Activated naive CD4-positive, alpha-beta T cell treated with anti-CD3 and anti-CD28 coated beads, Interleukin-2, amount 50 U/mL, for 24 hours (primary cell): ENCODE results near the gene ARR3.
"Not testable (repeated sequence)": the region's sequence is repeated elsewhere in the genome, so short reads cannot be mapped to it uniquely, and the experiment has no call there.

Source experiments
- H3K27ac Mint-ChIP-seq: one replicate; pipeline ENCODE4 v1.8.0; 2021; ENCODE audit warnings: mild to moderate bottlenecking, mixed read lengths
- H3K27me3 Mint-ChIP-seq: one replicate; pipeline ENCODE4 v1.8.0; 2021; ENCODE audit warnings: mixed read lengths
- H3K36me3 Mint-ChIP-seq: one replicate; pipeline ENCODE4 v1.8.0; 2021; ENCODE audit warnings: mixed read lengths
- H3K4me1 Mint-ChIP-seq: one replicate; pipeline ENCODE4 v1.8.0; 2021; ENCODE audit warnings: mixed read lengths
- H3K4me3 Mint-ChIP-seq: one replicate; pipeline ENCODE4 v1.8.0; 2021; ENCODE audit warnings: mild to moderate bottlenecking, mixed read lengths
- H3K9me3 Mint-ChIP-seq: one replicate; pipeline ENCODE4 v1.8.0; 2021; ENCODE audit warnings: mixed read lengths

ARR3 gene

DNA sequence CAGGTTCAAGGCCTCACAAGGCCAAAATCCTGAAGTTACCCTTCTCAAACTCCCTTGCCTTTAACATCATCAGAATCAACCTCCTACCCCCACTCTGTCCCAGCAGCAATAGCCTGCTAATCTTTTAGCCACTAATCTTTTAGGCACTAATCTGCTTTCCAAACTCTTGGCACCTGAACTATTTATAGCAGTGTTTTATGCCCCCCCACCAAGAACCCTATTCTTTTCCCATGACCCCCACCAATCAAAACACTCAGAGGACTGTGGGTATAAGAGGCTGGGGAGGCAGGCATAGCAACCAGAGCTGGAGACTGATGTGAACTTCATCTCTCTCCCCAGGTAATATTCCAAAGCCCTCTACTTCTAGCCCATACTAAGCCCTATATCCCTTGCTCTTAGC is at the start of gene ARR3:
Gene ARR3 (plus strand): TSS at position 301 of the 400 bp plus-strand sequence. CDS start 1,052 bp downstream, outside the sequence.
- H3K27me3 Mint-ChIP-seq: no peaks in the 10 kb centered on the region
- H3K27ac Mint-ChIP-seq: no peak within 1 kb of the TSS
- no peaks in the 10 kb centered on the region for H3K9me3 Mint-ChIP-seq
- no peaks in the 10 kb centered on the region for H3K4me1 Mint-ChIP-seq
- H3K36me3 Mint-ChIP-seq: no peaks in the 10 kb centered on the region
- H3K4me3 Mint-ChIP-seq: no peak within 1 kb of the TSS

DNA sequence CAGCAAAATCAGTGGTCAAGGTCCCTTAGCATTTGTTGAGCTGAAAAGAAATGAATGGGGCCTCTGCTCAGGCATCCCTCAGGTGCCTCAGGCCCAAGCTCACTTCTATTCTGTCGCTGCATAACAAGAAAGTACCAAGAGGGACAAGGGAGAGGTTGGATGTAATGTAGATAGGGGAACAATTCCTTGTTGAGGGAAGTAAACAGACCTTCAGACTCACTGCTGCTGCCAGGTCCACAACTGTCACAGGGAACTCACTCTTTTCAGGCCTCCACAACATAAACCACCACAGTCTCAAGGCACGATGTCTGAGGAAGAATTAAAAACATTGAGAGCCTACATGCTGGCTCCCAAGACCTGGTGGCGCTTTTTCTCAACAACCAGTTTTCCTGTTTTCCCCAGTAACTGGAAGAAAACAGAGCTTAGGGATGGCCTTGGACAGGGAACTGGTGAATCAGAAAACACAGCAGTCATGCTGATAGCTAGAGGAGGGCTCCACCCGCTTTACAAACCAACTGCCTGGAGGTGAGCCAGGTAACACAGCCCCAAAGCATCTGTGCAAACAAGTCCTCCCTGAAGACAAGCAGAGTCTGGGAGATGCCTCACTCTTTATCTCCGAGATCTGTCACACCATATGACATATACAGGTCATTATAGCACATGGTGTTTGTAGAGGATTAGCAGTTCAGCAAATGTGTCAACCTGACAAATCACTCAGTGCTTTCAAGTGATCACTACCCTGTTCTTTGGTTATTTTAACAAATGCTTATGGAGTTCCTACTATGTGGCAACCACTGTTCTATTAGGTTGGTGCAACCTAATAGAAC is 48.0 kb upstream of the ARR3 start:
- Mint-ChIP-seq H3K9me3 (no peaks in the 10 kb centered on the region), H3K27me3 (no peaks in the 10 kb centered on the region), H3K4me3 (no peak overlapping the region), H3K27ac (no peak overlapping the region), H3K36me3 (no peaks in the 10 kb centered on the region), H3K4me1 (no peaks in the 10 kb centered on the region)

DNA sequence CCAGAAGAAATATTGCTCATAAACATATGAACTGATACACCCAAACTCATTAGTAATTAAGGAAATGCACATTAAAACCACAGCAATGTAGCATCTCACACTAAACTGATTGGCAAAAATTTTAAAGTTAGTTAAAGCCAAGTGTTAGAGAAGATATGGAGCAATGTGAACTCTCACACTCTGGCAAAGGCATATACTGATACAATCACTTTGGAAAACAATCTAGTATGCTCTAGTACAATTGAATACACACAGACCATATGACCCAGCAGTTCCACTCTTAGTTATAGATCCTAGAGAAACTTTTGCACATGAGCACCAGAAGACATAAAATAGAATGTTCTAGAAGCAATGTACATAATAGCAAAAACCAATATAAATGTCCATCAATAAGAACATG is 42.1 kb upstream of the ARR3 start:
- Mint-ChIP-seq H3K27me3 (no peaks in the 10 kb centered on the region), H3K36me3 (no peaks in the 10 kb centered on the region), H3K4me3 (no peak overlapping the region), H3K27ac (no peak overlapping the region), H3K4me1 (no peaks in the 10 kb centered on the region), H3K9me3 (no peaks in the 10 kb centered on the region)

DNA sequence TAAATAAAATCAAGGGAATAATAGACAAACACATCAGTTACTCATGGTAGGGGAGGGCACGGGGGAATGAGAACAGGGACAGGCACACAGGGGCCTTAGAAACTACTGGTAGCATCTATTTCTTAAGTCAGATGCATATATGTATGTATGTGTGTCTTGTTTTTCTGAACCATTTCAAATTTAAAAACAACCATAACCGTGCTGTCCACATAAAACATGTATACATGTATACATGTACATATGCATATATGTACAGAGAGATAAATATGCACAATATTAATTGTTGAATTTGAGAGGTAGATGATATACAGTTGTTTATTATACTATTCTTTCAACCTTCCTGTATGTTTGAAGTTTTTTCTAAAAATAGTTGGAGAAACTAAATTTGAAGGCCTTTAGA is 41.4 kb upstream of the ARR3 start:
- Mint-ChIP-seq H3K36me3 (no peaks in the 10 kb centered on the region), H3K4me3 (no peak overlapping the region), H3K9me3 (no peaks in the 10 kb centered on the region), H3K27ac (no peak overlapping the region), H3K27me3 (no peaks in the 10 kb centered on the region), H3K4me1 (no peaks in the 10 kb centered on the region)

DNA sequence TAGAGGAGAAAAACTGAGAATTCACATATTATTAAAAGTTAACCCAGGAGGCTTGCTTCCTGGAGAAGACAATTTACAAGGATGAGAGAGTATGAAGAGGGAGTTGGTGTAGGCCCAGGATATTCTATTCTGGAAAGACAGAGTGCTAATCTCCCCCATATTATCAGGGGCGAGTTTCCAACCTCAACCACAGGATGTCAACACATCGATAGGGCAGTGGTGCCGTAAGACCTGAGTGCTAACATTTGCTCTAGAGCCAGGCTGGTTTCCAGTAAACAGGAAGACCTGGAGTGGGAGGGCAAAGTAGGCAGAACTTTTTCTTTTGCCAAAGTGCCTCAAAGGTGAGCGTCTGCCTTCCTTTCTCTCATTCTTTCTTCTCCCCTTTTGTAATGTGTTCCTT is 36.5 kb upstream of the ARR3 start:
- H3K27ac Mint-ChIP-seq: no peak overlapping the region
- H3K36me3 Mint-ChIP-seq: no peaks in the 10 kb centered on the region
- H3K9me3 Mint-ChIP-seq: no peaks in the 10 kb centered on the region
- H3K27me3 Mint-ChIP-seq: no peaks in the 10 kb centered on the region
- no peaks in the 10 kb centered on the region for H3K4me1 Mint-ChIP-seq
- no peak overlapping the region for H3K4me3 Mint-ChIP-seq

DNA sequence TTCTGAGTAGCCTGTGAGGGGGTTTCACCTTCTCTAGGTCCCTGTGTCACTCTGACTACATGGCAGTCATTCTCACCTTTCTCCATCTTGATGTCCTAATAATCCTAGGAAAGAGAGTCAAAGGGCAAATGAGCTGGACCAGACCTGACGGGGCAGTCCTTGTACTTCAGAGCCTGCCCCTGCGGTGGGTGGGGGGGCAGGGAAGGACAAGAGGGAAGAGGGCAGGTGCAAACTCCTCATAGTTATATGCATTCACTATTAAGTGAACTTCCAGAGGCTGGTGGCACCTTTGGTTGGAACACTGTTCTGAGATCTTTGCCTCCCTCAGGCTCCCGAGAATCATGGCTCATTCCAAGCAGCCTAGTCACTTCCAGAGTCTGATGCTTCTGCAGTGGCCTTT is 33.8 kb upstream of the ARR3 start, which contains the start of gene AWAT1:
Gene AWAT1 (plus strand): TSS at position 301 of the 400 bp plus-strand sequence. CDS start 41 bp downstream, at position 342.
- H3K27ac Mint-ChIP-seq: no peak within 1 kb of the TSS
- no peaks in the 10 kb centered on the region for H3K9me3 Mint-ChIP-seq
- no peak within 1 kb of the TSS for H3K4me3 Mint-ChIP-seq
- H3K4me1 Mint-ChIP-seq: no peaks in the 10 kb centered on the region
- H3K36me3 Mint-ChIP-seq: no peaks in the 10 kb centered on the region
- H3K27me3 Mint-ChIP-seq: no peaks in the 10 kb centered on the region

DNA sequence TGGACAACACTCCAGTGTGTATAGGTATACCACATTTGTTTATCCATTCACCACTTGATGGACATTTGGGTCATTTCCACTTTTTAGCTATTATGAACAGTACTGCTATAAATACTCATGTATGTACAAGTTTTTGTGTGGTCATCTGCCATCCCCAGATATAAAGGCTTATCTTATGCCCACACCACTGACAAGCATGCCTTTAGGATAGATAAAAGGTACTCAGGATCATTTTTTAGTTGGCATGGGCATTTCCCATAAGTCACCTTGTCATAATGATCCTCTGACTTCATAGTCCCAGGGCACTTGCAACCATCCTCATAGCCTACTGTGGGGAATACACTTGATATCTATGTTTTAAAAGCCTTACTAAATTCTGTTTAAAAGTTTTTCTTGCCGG is 27.4 kb upstream of the ARR3 start:
- Mint-ChIP-seq H3K36me3 (no peaks in the 10 kb centered on the region), H3K27ac (no peak overlapping the region), H3K4me3 (no peak overlapping the region), H3K27me3 (no peaks in the 10 kb centered on the region), H3K9me3 (no peaks in the 10 kb centered on the region), H3K4me1 (no peaks in the 10 kb centered on the region)

DNA sequence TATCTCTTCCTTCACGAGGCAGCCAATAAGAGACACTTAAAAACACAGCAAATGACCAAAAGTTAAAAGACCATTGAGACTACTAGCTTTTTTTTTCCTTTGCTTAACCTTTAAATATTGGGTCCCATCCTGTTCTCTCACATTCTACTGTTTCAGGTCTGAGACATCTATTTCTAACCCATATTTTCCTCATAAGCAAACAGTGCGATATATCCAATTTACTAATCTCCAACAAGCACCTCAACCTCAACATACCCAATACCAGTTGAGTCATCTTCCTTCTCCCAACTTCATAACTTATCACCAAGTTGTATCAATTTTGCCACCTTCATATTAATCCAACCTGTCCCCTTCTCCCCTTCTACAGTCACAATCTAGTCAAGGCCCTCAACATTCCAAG is 26.6 kb upstream of the ARR3 start:
- H3K36me3 Mint-ChIP-seq: no peaks in the 10 kb centered on the region
- H3K4me1 Mint-ChIP-seq: no peaks in the 10 kb centered on the region
- no peak overlapping the region for H3K4me3 Mint-ChIP-seq
- no peaks in the 10 kb centered on the region for H3K27me3 Mint-ChIP-seq
- no peak overlapping the region for H3K27ac Mint-ChIP-seq
- H3K9me3 Mint-ChIP-seq: no peaks in the 10 kb centered on the region

DNA sequence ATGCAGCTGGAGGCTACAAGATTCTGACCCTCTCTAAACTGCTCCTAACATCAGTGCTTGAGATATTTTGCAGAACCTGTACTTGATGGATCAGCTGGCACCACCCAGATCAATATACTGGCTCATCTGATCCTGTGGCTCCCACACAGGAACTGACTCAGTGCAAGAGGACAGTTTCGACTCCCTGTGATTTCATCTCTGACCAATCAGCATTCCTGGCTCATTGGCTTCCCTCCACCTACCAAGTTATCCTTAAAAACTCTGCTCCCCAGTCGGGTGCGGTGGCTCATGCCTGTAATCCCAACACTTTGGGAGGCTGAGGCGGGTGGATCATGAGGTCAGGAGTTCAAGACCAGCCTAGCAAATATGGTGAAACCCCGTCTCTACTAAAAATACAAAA is 24.5 kb upstream of the ARR3 start:
- not testable (repeated sequence) for H3K27ac Mint-ChIP-seq, H3K4me1 Mint-ChIP-seq, H3K4me3 Mint-ChIP-seq, H3K36me3 Mint-ChIP-seq, H3K9me3 Mint-ChIP-seq, H3K27me3 Mint-ChIP-seq

DNA sequence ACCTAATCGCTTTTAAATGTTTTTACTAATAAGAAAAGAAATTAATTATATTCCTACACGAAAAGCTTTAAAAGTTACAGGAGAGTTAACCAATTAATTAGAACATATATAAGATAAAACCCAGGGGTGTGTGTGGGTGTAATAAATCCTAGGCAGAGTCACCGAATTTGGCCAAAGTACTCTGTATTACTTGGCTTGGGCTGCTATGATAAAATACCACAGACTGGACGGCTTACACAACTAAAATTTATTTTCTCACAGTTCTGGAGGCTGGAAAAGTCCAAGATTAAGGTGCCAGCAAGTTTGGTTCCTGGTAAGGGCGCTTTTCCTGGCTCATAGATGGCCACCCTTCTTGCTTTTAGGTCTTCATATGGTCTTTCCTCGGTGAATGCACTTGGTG is 23.3 kb upstream of the ARR3 start:
- H3K36me3 Mint-ChIP-seq: no peaks in the 10 kb centered on the region

DNA sequence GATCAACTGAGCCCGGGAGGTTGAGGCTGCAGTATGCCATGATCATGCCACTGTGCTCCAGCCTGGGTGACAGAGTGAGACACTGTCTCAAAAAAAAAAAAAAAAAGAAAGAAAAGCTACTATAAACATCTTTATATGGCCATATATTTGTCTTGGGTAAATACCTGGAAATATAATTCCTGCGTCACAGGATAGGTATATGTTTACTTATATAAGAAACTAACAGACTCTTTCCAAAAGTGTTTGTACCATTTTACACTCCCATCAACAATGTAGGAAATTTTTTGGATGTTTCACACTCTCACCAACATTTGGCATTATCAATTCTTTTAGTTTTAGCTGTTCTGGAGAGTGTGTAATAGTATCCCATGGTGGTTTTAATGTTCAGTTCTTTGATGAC is 20.9 kb upstream of the ARR3 start:
- peaks cover 2% of the 10 kb centered on the region for H3K36me3 Mint-ChIP-seq
- no peaks in the 10 kb centered on the region for H3K27me3 Mint-ChIP-seq
- H3K9me3 Mint-ChIP-seq: no peaks in the 10 kb centered on the region
- H3K4me3 Mint-ChIP-seq: no peak overlapping the region
- no peaks in the 10 kb centered on the region for H3K4me1 Mint-ChIP-seq
- H3K27ac Mint-ChIP-seq: no peak overlapping the region

More for the DNA sequence above, 23.3 kb upstream of the ARR3 start:
- Mint-ChIP-seq H3K27ac (no peak overlapping the region), H3K4me3 (no peak overlapping the region), H3K27me3 (no peaks in the 10 kb centered on the region), H3K4me1 (no peaks in the 10 kb centered on the region), H3K9me3 (no peaks in the 10 kb centered on the region)

DNA sequence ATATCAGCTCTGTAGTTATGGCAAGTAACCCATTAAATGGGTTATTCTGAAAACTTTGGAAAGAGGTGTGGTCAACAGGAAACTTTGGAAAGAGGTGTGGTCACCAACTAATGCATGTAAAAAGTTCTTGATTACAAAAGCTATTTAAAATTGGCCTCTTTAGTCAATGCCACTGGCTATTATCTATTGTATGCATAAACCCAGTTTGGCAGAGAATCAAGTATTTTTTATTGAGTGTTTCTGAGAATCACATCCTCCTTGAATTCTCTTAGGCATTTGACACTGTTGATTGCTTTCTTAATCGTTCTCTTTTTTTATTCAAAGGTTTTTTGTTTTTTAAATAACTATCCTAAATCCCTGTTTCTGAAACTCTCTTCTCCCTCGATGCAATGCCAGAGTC is 15.6 kb upstream of the ARR3 start:
- peaks cover 7% of the 10 kb centered on the region for H3K36me3 Mint-ChIP-seq
- H3K27ac Mint-ChIP-seq: no peak overlapping the region
- no peak overlapping the region for H3K4me3 Mint-ChIP-seq
- no peaks in the 10 kb centered on the region for H3K27me3 Mint-ChIP-seq
- H3K9me3 Mint-ChIP-seq: no peaks in the 10 kb centered on the region
- peaks cover 9% of the 10 kb centered on the region for H3K4me1 Mint-ChIP-seq

DNA sequence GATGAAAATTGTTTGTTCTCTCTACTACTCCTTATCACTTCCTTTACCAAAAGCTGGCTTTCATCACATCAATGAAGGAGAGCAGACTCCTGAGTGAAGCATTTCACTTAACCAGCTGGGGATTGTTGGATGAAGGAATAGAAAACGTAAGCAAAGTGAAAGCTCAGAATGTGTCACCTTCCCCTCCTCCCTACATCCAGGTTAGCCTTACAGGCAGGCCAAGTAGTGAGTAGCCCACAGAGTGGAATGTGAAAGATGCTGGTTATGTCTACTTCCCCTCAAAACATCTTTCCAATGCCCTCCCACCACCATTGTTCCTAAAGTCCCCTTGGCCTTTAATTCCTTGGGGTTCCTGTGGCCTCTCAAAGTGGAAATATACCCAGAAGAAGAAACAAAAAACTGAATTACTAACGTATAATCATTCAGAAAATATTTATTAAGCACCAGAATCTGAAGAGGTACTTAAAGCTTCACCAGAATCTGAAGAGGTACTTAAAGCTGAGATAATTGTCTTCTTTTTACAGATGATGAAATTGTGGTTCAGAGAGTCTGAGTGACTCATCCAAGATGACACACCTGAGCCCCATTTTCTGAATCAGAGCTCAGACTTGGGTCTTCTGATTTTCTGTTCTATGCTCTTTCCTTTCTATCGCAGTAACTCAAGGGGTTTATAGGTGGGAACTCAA is 14.6 kb upstream of the ARR3 start:
- H3K27ac Mint-ChIP-seq: peak overlapping the region; percentile 51
- no peak overlapping the region for H3K4me3 Mint-ChIP-seq
- H3K36me3 Mint-ChIP-seq: peaks cover 7% of the 10 kb centered on the region
- H3K9me3 Mint-ChIP-seq: no peaks in the 10 kb centered on the region
- H3K27me3 Mint-ChIP-seq: no peaks in the 10 kb centered on the region
- H3K4me1 Mint-ChIP-seq: peaks cover 9% of the 10 kb centered on the region

DNA sequence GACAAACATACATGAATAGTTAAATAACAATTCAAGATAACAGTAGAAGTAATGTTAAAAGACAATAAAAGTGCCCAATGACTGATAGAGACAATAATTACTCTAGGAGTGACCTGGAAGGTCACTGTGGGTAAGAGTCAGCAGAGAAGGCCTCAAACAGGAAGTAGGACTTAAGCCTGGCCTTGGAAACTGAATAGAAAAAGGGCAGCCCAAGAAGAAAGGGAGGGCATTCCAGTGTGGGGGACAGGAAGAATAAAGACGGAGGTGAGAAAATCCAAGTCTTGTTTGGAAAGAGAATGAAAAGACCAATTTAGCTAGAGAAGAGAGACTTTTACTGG is 14.1 kb upstream of the ARR3 start:
- no peaks in the 10 kb centered on the region for H3K9me3 Mint-ChIP-seq
- H3K4me1 Mint-ChIP-seq: peaks cover 9% of the 10 kb centered on the region
- peak overlapping the region; percentile 51 for H3K27ac Mint-ChIP-seq
- peaks cover 9% of the 10 kb centered on the region for H3K36me3 Mint-ChIP-seq
- H3K27me3 Mint-ChIP-seq: no peaks in the 10 kb centered on the region
- no peak overlapping the region for H3K4me3 Mint-ChIP-seq

DNA sequence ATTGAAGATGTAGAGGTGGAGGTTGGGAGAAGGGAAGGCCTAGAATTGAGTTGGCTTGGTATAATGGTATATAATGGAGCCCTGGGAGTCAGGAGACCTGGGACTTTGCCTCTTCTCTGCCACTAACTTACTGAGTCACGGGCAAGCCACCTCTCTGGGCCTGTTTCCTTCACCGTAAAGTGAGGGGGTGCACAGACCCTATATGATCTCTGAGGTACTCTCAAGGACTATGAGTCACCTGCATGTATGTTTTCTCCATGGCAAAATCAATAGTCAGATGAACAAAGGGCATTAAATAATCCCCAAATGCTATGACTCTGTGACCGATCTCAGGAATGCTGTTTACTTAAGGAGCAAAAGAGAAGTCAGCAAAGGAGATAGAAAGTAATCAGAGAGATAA is 13.2 kb upstream of the ARR3 start:
- H3K27me3 Mint-ChIP-seq: no peaks in the 10 kb centered on the region
- H3K27ac Mint-ChIP-seq: no peak overlapping the region
- peaks cover 9% of the 10 kb centered on the region for H3K36me3 Mint-ChIP-seq
- no peak overlapping the region for H3K4me3 Mint-ChIP-seq
- H3K4me1 Mint-ChIP-seq: peaks cover 9% of the 10 kb centered on the region
- H3K9me3 Mint-ChIP-seq: no peaks in the 10 kb centered on the region

DNA sequence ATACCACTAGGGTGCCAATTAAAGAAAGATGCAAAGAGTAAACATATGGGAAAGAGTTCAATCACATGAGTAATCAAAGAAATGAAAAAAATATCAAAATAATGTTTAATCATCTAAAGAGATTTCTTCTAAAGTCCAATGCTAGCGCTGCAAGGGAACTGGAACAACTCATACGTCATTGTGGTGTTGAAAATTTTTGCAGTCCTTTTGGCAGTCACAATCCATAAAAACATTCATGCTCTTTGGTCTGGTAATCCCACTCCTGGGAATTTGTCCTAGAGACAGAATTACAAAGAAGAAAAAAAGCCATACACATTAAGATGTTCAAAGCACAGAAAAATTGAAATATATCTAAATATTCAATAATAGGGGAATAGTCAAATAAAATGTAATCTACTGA is 12.7 kb upstream of the ARR3 start:
- Mint-ChIP-seq H3K4me1 (peaks cover 9% of the 10 kb centered on the region), H3K27me3 (no peaks in the 10 kb centered on the region), H3K27ac (no peak overlapping the region), H3K36me3 (peaks cover 9% of the 10 kb centered on the region), H3K4me3 (no peak overlapping the region), H3K9me3 (no peaks in the 10 kb centered on the region)
